ENCODE measurements around the gene LINGO3.

- TF ChIP-seq CTCF (conservative IDR thresholded peaks at IDR 0.05) (no peak), ZFX (IDR thresholded peaks at IDR 0.05) (no peak)
Observed at GRCh38 chr19:2274185-2274711, 33.7 kb downstream of the LINGO3 start.

Measured in C4-2B (cell line).